Mesenchymal stem cell (in vitro differentiated cells and primary cell): ENCODE measurements around the gene FRAS1.
"Not testable (repeated sequence)": the region's sequence is repeated elsewhere in the genome, so short reads cannot be mapped to it uniquely, and the experiment has no call there.

Experiments used
- DNase-seq: peaks from one replicate; pipeline ENCODE4 v3.0.0-alpha.2; 2013
- H2AFZ ChIP-seq: one replicate; pipeline ENCODE4 v1.6.1; 2013; ENCODE audit warnings: low read depth, mild to moderate bottlenecking, control low read depth, inconsistent platforms, low read length, moderate library complexity
- H2AK5ac ChIP-seq: 2 replicates; pipeline ENCODE4 v1.6.1; 2013; ENCODE audit warnings: low read length, moderate library complexity, mild to moderate bottlenecking, inconsistent platforms; ENCODE audit not compliant: severe bottlenecking
- H2BK120ac ChIP-seq: one replicate; pipeline ENCODE4 v1.6.1; 2013; ENCODE audit warnings: low read depth, mild to moderate bottlenecking, inconsistent platforms, low read length, moderate library complexity
- H2BK12ac ChIP-seq, 2 experiments: one replicate each; pipeline ENCODE4 v1.6.1; 2013; ENCODE audit warnings: inconsistent platforms in 2 of 2, low read length in 2 of 2, mild to moderate bottlenecking in 2 of 2, moderate library complexity in 2 of 2, control low read depth in 1 of 2
- H2BK15ac ChIP-seq: one replicate; pipeline ENCODE4 v1.6.1; 2013; ENCODE audit warnings: mild to moderate bottlenecking, low read depth, inconsistent platforms; ENCODE audit not compliant: poor library complexity, severe bottlenecking
- H2BK5ac ChIP-seq: 2 replicates; pipeline ENCODE4 v1.6.1; 2013; ENCODE audit warnings: low read depth, mild to moderate bottlenecking, low read length, control low read depth, inconsistent platforms; ENCODE audit not compliant: poor library complexity, severe bottlenecking
- H3K14ac ChIP-seq, 2 experiments: one replicate each; pipeline ENCODE4 v1.6.1; 2013; ENCODE audit warnings: inconsistent platforms in 2 of 2, low read length in 2 of 2, control low read depth in 1 of 2, mild to moderate bottlenecking in 1 of 2, moderate library complexity in 1 of 2
- H3K18ac ChIP-seq, 2 experiments: one replicate each; pipeline ENCODE4 v1.6.1; 2013; ENCODE audit warnings: inconsistent platforms in 2 of 2, low read length in 2 of 2, control low read depth in 1 of 2, low read depth in 1 of 2, mild to moderate bottlenecking in 1 of 2
- H3K23ac ChIP-seq, 2 experiments: one replicate each; pipeline ENCODE4 v1.6.1; 2013; ENCODE audit warnings: inconsistent platforms in 2 of 2, low read length in 2 of 2, mild to moderate bottlenecking in 2 of 2, moderate library complexity in 2 of 2, control low read depth in 1 of 2
- H3K27ac ChIP-seq: 2 replicates; pipeline ENCODE4 v1.5.1; 2013; ENCODE audit warnings: mild to moderate bottlenecking, moderate library complexity, low read length, control low read depth, inconsistent platforms; ENCODE audit not compliant: poor library complexity, severe bottlenecking
- H3K27me3 ChIP-seq, 2 experiments: 2 replicates each; pipeline versions ENCODE4 v1.6.1 to v1.7.0; 2013; ENCODE audit warnings: low read length in 2 of 2, mild to moderate bottlenecking in 2 of 2, moderate library complexity in 2 of 2, control low read depth in 1 of 2, inconsistent platforms in 1 of 2; ENCODE audit not compliant: control insufficient read depth in 1 of 2, insufficient read depth in 1 of 2
- H3K36me3 ChIP-seq, 2 experiments: 2 replicates each; pipeline versions ENCODE4 v1.6.1 to v1.7.0; 2013; ENCODE audit warnings: low read length in 2 of 2, control low read depth in 1 of 2, inconsistent platforms in 1 of 2, low read depth in 1 of 2, mild to moderate bottlenecking in 1 of 2; ENCODE audit not compliant: insufficient read depth in 2 of 2, control insufficient read depth in 1 of 2
- H3K4ac ChIP-seq, 2 experiments: one replicate each; pipeline ENCODE4 v1.6.1; 2013; ENCODE audit warnings: inconsistent platforms in 2 of 2, low read length in 2 of 2, mild to moderate bottlenecking in 2 of 2, moderate library complexity in 2 of 2, control low read depth in 1 of 2, low read depth in 1 of 2
- H3K4me1 ChIP-seq: 2 replicates; pipeline ENCODE4 v1.6.1; 2013; ENCODE audit warnings: low read depth, low read length, control low read depth; ENCODE audit not compliant: control insufficient read depth, insufficient read depth
- H3K4me2 ChIP-seq: 2 replicates; pipeline ENCODE4 v1.6.1; 2013; ENCODE audit warnings: low read length, mild to moderate bottlenecking, inconsistent platforms; ENCODE audit not compliant: poor library complexity, severe bottlenecking
- H3K4me3 ChIP-seq, 2 experiments: 2 replicates each; pipeline versions ENCODE4 v1.5.1 to v1.7.0; 2013; ENCODE audit warnings: low read length in 2 of 2, mild to moderate bottlenecking in 2 of 2, control low read depth in 1 of 2, low read depth in 1 of 2; ENCODE audit not compliant: insufficient read depth in 1 of 2
- H3K79me1 ChIP-seq: replicated peaks from 2 replicates; pipeline ENCODE4 v1.6.1; 2013; ENCODE audit warnings: mild to moderate bottlenecking, control low read depth, low read length, inconsistent platforms; ENCODE audit not compliant: poor library complexity, severe bottlenecking
- H3K9ac ChIP-seq: 2 replicates; pipeline ENCODE4 v1.7.0; 2013; ENCODE audit warnings: mild to moderate bottlenecking, low read length, moderate library complexity
- H3K9me3 ChIP-seq: 2 replicates; pipeline ENCODE4 v1.7.0; 2013; ENCODE audit warnings: mild to moderate bottlenecking, low read length; ENCODE audit not compliant: control insufficient read depth
- H4K8ac ChIP-seq: one replicate; pipeline ENCODE4 v1.6.1; 2013; ENCODE audit warnings: inconsistent platforms, mild to moderate bottlenecking, low read length, moderate library complexity
- H4K91ac ChIP-seq: one replicate; pipeline ENCODE4 v1.6.1; 2013; ENCODE audit warnings: mild to moderate bottlenecking, low read length, inconsistent platforms
- WGBS: methylation state at CpG from one replicate; pipeline ENCODE4 v1.1.7; 2013; ENCODE audit warnings: mixed read lengths; 5-methylcytosine and 5-hydroxymethylcytosine counted together

Gene FRAS1

GRCh38 chr4:78323439-78323838, 266.3 kb downstream of the FRAS1 start:
- H3K36me3 ChIP-seq, result peaks cover 0 to 7% of the 10 kb centered on the region in 2 experiments
- no peak overlapping the region for H2BK5ac ChIP-seq
- H4K8ac ChIP-seq, result no peak overlapping the region
- no peak overlapping the region for H3K4me3 ChIP-seq
- H3K79me1 ChIP-seq, result no peaks in the 10 kb centered on the region
- no peak for DNase-seq
- no peak overlapping the region for H2AFZ ChIP-seq
- no peak overlapping the region for H3K4ac ChIP-seq
- no peak overlapping the region for H3K4me2 ChIP-seq
- no peak overlapping the region for H2BK120ac ChIP-seq
- WGBS, result 79% methylated on average over 3 of the region's 3 CpGs
- H3K9me3 ChIP-seq, result no peaks in the 10 kb centered on the region
- H3K18ac ChIP-seq, result no peak overlapping the region
- no peak overlapping the region for H3K14ac ChIP-seq
- no peaks in the 10 kb centered on the region for H3K27me3 ChIP-seq
- no peak overlapping the region for H3K27ac ChIP-seq
- H4K91ac ChIP-seq, result no peak overlapping the region
- peaks cover 5% of the 10 kb centered on the region for H3K4me1 ChIP-seq
- no peak overlapping the region for H2BK12ac ChIP-seq
- H3K9ac ChIP-seq, result no peak overlapping the region
- H2BK15ac ChIP-seq, result no peak overlapping the region
- H3K23ac ChIP-seq, result no peak overlapping the region
- no peak overlapping the region for H2AK5ac ChIP-seq

GRCh38 chr4:78324625-78325024, 267.5 kb downstream of the FRAS1 start:
- H3K14ac ChIP-seq, result no peak overlapping the region
- no peaks in the 10 kb centered on the region for H3K79me1 ChIP-seq
- no peak overlapping the region for H2AK5ac ChIP-seq
- no peak overlapping the region for H3K4me2 ChIP-seq
- peaks cover 5% of the 10 kb centered on the region for H3K4me1 ChIP-seq
- H2AFZ ChIP-seq, result no peak overlapping the region
- H3K27ac ChIP-seq, result no peak overlapping the region
- DNase-seq, result no peak
- H2BK5ac ChIP-seq, result no peak overlapping the region
- H2BK120ac ChIP-seq, result no peak overlapping the region
- H3K9me3 ChIP-seq, result no peaks in the 10 kb centered on the region
- no peak overlapping the region for H3K18ac ChIP-seq
- no CpG with 5 or more reads among the region's 1 CpG for WGBS
- H3K36me3 ChIP-seq, result peaks cover 0 to 6% of the 10 kb centered on the region in 2 experiments
- no peak overlapping the region for H3K23ac ChIP-seq
- no peak overlapping the region for H4K8ac ChIP-seq
- H4K91ac ChIP-seq, result no peak overlapping the region
- no peaks in the 10 kb centered on the region for H3K27me3 ChIP-seq
- H2BK12ac ChIP-seq, result no peak overlapping the region
- no peak overlapping the region for H3K4me3 ChIP-seq
- no peak overlapping the region for H3K9ac ChIP-seq
- no peak overlapping the region for H3K4ac ChIP-seq
- no peak overlapping the region for H2BK15ac ChIP-seq

- no peaks in the 10 kb centered on the region for H3K79me1 ChIP-seq
- 76% methylated on average over 9 of the region's 9 CpGs for WGBS
- H3K4me3 ChIP-seq, result no peak overlapping the region
- H2BK12ac ChIP-seq, result no peak overlapping the region
- no peak overlapping the region for H2BK5ac ChIP-seq
- no peak overlapping the region for H2AK5ac ChIP-seq
- no peaks in the 10 kb centered on the region for H3K27me3 ChIP-seq
- H3K4me2 ChIP-seq, result no peak overlapping the region
- H3K27ac ChIP-seq, result no peak overlapping the region
- H3K14ac ChIP-seq, result no peak overlapping the region
- H2BK15ac ChIP-seq, result no peak overlapping the region
- H2AFZ ChIP-seq, result no peak overlapping the region
- H4K91ac ChIP-seq, result no peak overlapping the region
- H3K9me3 ChIP-seq, result no peaks in the 10 kb centered on the region
- DNase-seq, result no peak
- H3K18ac ChIP-seq, result no peak overlapping the region
- no peak overlapping the region for H4K8ac ChIP-seq
- H3K4me1 ChIP-seq, result no peaks in the 10 kb centered on the region
- no peak overlapping the region for H3K23ac ChIP-seq
- H3K9ac ChIP-seq, result no peak overlapping the region
- no peak overlapping the region for H3K4ac ChIP-seq
- no peaks in the 10 kb centered on the region for H3K36me3 ChIP-seq
- H2BK120ac ChIP-seq, result no peak overlapping the region
Observed at GRCh38 chr4:78325271-78326157, 268.4 kb downstream of the FRAS1 start.

DNA sequence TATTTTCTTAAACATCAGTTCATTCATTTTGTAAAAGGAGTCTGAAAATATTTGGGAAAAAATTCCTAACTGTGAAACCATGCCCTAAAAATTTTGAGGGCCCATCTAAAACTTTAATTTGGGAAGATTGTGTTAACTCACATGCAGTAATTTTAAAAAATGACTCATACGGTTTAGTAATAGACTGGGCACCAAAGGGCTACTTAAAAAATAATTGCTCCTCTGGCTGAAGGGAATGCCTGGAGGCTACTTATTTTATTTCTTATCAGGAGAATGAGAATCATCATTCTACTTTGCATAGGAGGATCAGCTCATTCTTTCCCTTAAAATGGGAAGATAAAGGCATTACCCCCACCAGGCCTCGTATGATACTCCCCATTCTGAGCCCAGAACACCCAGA, 271.5 kb downstream of the FRAS1 start:
- not testable (repeated sequence) for H2BK5ac ChIP-seq, H3K36me3 ChIP-seq, H3K14ac ChIP-seq, H4K8ac ChIP-seq, H3K4ac ChIP-seq, H3K79me1 ChIP-seq, H3K9me3 ChIP-seq, H2BK12ac ChIP-seq, H3K18ac ChIP-seq, DNase-seq, H3K23ac ChIP-seq, H2BK15ac ChIP-seq, H3K4me2 ChIP-seq, H3K9ac ChIP-seq, H2AFZ ChIP-seq, H2AK5ac ChIP-seq, H3K27ac ChIP-seq, H4K91ac ChIP-seq, H2BK120ac ChIP-seq, H3K4me1 ChIP-seq, H3K4me3 ChIP-seq, H3K27me3 ChIP-seq
- 80% methylated on average over 2 of the region's 2 CpGs for WGBS
